Lower leg skin (tissue), 4 donors: ENCODE measurements around the gene PLCXD1. TPM values are rescaled to one million over a fixed set of nuclear protein-coding genes. Genes with fewer than 3 reads are reported as not detected.
A peak's percentile ranks its signal among the peaks of the same experiment; 100 is the strongest.

ENCODE experiments used
- DNase-seq, 2 donors: peaks; one replicate each; pipeline ENCODE4 v3.0.0-alpha.2; 2019; ENCODE audit warnings: low spot score in 2 of 2
- H3K4me3 ChIP-seq: fragments of 200-600 bp; sonication (generic); 2 replicates; pipeline ENCODE4 v1.5.1; 2017; ENCODE audit warnings: mild to moderate bottlenecking, low read depth; ENCODE audit not compliant: poor library complexity, severe bottlenecking
- POLR2A ChIP-seq, 2 donors: fragments of 450-650 bp; IDR thresholded peaks; one replicate each; pipeline ENCODE4 v1.6.1; 2016 to 2017; ENCODE audit warnings: antibody characterized with exemption in 2 of 2, mild to moderate bottlenecking in 1 of 2, moderate library complexity in 1 of 2
- WGBS, 2 donors: methylation state at CpG; one replicate each; pipeline ENCODE4 v1.1.5; 2018; 5-methylcytosine and 5-hydroxymethylcytosine counted together
- intact Hi-C: fragments of 100-400 bp; cut with DNase I; formaldehyde crosslinking; loops from one replicate; pipeline ENCODE4 v1.15.0; 2023; ENCODE audit warnings: low total_unique reads
- total RNA-seq, 4 donors: library from RNA; depleted of rRNA; stranded (reverse); fragments of >200 nt; gene quantifications; one replicate each; pipeline ENCODE4 v1.1.0, GENCODE V29; 2016
- TF ChIP-seq, protein P1 (sequence below), 3 donors: fragments of 450-650 bp; IDR thresholded peaks; one replicate each; pipeline ENCODE4 v1.5.1; 2016; ENCODE audit warnings: antibody characterized with exemption in 3 of 3, mild to moderate bottlenecking in 3 of 3, moderate library complexity in 2 of 3

PLCXD1 gene
- total RNA-seq, 4 donors from 2014 or later, result 64.1 to 111 (median 71.9) TPM

DNA sequence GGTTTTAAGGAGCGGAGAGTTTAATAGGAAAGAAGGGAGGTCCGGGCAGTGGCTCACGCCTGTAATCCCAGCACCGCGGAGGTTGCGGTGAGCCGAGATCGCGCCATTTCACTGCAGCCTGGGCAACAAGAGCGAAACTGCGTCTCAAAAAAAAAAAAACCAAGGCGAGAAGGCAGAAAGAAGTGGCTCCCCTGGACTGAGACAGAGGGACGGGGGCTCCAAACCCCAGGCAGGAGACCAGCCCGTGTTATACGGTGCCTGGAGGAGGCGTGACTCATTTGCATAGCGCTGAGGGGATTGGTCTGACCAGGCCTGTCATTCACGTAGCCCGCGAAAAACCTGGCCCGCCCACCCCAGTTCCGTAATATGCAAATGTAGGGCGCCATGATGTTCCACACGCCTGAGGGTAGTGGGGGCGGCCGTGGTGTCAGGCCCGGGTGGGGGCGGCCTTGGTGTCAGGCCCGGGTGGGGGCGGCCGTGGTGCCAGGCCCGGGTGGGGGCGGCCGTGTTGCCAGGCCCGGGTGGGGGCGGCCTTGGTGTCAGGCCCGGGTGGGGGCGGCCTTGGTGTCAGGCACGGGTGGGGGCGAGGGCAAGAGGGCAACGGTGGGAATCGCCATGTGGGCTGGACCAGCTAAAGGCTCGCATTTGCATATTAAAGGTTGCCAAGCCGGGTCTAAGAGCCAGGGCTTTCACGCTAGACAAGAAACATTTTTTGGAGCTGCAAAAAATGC lies 2.1 kb downstream of the PLCXD1 start:
- no peak overlapping the region for H3K4me3 ChIP-seq
- intact Hi-C loops, result no loop called here
- WGBS, 2 donors, result 1 to 2% methylated on average over 26 to 42 of the region's 45 CpGs
- DNase-seq, result peak; percentile 92 to 98
- TF ChIP-seq, protein P1, sequence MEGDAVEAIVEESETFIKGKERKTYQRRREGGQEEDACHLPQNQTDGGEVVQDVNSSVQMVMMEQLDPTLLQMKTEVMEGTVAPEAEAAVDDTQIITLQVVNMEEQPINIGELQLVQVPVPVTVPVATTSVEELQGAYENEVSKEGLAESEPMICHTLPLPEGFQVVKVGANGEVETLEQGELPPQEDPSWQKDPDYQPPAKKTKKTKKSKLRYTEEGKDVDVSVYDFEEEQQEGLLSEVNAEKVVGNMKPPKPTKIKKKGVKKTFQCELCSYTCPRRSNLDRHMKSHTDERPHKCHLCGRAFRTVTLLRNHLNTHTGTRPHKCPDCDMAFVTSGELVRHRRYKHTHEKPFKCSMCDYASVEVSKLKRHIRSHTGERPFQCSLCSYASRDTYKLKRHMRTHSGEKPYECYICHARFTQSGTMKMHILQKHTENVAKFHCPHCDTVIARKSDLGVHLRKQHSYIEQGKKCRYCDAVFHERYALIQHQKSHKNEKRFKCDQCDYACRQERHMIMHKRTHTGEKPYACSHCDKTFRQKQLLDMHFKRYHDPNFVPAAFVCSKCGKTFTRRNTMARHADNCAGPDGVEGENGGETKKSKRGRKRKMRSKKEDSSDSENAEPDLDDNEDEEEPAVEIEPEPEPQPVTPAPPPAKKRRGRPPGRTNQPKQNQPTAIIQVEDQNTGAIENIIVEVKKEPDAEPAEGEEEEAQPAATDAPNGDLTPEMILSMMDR (IDR thresholded peaks at IDR 0.05), result no peak
- TF ChIP-seq POLR2A (IDR thresholded peaks at IDR 0.05), result no peak

DNA sequence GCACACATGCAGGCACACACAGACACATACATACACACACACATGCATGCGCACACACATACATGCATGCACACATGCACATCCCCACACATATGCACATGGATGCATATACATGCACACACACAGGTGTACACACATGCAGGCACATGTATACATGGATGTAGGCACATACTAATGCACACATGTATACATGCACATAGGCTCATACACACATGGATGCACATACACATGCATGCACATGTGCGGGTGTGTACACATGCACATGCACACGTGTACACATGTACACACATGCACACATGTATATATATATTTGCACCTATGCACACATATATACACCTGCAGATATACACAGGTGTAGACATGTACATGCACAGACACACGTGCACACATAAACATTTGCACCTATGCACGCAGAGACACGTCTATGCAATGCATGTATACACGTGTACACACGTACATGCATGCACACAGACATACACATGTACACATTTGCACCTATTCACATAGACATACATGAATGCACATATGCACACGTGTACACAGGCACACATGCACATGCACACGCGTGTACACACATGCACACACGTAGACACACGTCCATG lies 4.0 kb downstream of the PLCXD1 start:
- WGBS, 2 donors, result 91 to 96% methylated on average over 13 of the region's 13 CpGs
- no peak for DNase-seq
- no peak overlapping the region for H3K4me3 ChIP-seq
- TF ChIP-seq, protein P1 (IDR thresholded peaks at IDR 0.05), result no peak
- no peak for TF ChIP-seq POLR2A (IDR thresholded peaks at IDR 0.05)
- intact Hi-C loops, result no loop called here

DNA sequence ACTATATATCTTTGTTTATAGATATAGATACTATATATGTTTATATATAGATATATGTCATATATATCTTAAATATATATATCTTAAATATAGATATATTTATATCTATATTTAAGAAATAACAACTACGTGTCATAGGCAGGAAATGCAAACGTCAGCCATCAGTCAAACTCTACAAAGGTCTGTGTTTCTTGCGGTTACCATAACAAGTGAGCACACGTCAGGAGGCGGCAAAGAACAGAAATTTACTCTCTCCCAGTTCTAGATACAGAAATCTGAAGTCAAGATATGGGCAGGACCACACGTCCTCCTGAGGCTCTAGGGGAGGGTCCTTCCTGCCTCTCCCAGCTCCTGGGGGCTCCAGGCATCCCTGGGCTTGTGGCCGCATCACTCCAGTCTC lies 6.5 kb downstream of the PLCXD1 start:
- intact Hi-C loops, result no loop called here
- H3K4me3 ChIP-seq, result no peak overlapping the region
- DNase-seq, result peak in 1 of 2 donors; percentile 32
- TF ChIP-seq POLR2A (IDR thresholded peaks at IDR 0.05), result no peak
- TF ChIP-seq, protein P1 (IDR thresholded peaks at IDR 0.05), result no peak
- WGBS, 2 donors, result 71 to 79% methylated on average over 7 of the region's 7 CpGs

DNA sequence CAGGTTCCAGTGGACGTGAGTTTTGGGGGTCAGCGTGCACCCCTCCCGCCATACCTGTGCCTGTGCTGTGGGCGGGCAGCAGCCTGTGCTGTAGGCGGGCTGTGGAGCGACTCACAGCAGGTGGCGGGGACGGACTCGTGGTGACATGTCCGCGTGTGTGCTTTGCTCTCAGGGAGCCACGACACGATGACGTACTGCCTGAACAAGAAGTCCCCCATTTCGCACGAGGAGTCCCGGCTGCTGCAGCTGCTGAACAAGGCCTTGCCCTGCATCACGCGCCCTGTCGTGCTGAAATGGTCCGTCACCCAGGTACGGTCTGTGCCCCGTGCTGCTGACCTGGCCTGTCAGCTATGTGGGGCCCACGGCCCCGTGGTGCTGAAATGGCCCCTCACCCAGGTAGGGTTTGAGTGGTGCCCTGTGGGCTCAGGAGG lies 7.4 kb downstream of the PLCXD1 start:
- 88 to 90% methylated on average over 24 of the region's 25 CpGs for WGBS, 2 donors
- H3K4me3 ChIP-seq, result no peak overlapping the region
- TF ChIP-seq, protein P1 (IDR thresholded peaks at IDR 0.05), result no peak
- no peak for TF ChIP-seq POLR2A (IDR thresholded peaks at IDR 0.05)
- intact Hi-C loops, result no loop called here
- DNase-seq, result peak in 1 of 2 donors; percentile 79

DNA sequence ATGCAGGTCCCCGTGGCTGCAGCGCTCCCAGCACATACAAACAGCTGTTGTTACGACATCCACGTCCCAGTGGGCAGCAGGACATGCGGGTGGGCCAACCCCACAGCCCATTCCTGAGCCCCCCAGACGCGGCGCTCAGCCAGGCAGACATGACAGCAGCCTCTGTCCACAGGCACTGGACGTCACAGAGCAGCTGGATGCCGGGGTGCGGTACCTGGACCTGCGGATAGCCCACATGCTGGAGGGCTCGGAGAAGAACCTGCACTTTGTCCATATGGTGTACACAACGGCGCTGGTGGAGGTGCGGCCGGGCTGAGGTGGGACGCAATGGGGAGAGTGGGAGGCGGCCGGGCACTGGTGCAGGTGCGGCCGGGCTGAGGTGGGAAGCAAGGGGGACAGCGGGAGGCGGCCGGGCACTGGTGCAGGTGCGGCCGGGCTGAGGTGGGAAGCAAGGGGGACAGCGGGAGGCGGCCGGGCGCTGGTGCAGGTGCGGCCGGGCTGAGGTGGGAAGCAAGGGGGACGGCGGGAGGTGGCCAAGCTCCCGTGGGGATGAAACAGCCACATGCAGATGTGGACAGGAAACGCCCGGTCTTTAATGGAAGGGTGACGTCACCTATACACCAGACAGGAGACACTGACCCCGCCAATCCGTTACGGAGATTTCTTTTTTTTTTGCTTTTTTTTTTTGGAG lies 9.4 kb downstream of the PLCXD1 start:
- no peak for TF ChIP-seq POLR2A (IDR thresholded peaks at IDR 0.05)
- TF ChIP-seq, protein P1 (IDR thresholded peaks at IDR 0.05), result no peak
- DNase-seq, result peak in 1 of 2 donors; percentile 75
- intact Hi-C loops, result no loop called here
- whole genome bisulfite sequencing, 2 donors, result 91 to 94% methylated on average over 36 of the region's 42 CpGs
- H3K4me3 ChIP-seq, result no peak overlapping the region
